COR-L47 (cell line): Measurements from ENCODE around the gene GALNT9.

Source experiments
- DNase-seq: peaks from one replicate; lab custom pipeline; 2025; lab: John Stamatoyannopoulos, UW

Gene GALNT9

DNA sequence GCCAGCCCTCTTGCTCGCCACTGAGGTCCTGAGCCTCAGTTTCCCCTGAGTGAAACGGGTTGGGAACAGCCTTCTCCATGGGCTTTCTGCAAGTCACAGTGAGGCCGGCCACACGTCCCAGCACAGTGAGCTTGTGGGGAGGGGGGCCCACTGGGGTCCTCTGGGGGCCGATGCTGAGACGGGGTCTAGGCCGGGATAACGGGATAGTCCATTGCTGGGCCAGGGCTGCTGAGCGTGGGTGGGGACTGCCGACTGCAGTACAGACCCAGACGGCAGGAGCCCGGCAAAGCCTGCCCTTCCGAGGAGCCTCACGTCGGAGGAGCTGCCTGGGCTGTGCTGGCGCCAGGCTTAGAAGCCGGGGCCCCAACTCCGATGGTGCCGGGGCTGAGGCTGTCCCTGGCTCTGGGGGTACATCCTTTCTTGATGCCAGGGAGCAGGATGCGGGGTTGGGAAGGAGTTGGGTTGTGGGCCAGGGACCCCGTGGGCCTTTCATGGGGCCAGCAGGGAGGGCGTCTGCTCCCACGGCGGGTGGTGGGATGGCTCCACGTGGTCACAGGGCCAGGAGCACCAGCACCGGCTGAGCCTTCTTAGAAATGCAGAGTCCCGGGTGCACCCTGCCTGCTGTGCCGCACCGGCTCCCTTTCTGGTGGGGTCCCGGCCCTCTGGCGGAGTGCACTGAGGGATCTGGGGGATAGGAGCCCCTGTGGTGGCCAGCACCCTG lies 160.9 kb downstream of the GALNT9 start:
- DNase-seq: no peak

- DNase-seq: no peak
Observed at GRCh38 chr12:132167611-132168310, 161.6 kb downstream of the GALNT9 start.

- DNase-seq: no peak
Observed at GRCh38 chr12:132166801-132167591, 162.4 kb downstream of the GALNT9 start.

DNA sequence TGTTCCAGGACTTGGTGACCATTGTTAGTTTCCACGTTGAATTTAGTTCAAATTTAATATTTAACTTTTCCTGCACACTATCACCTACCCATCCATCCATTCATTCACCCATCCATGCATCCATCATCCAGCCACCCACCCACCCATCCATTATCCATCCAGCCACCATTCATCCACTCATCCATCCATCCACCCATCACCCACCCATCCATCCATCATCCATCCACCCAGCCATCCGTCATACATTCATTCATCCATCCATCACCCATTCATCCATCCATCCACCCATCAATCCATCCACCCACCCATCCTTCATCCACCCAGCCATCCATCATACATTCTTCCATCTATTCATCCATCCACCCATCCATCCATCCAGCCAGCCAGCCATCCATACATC lies 163.3 kb downstream of the GALNT9 start:
- no peak for DNase-seq

DNA sequence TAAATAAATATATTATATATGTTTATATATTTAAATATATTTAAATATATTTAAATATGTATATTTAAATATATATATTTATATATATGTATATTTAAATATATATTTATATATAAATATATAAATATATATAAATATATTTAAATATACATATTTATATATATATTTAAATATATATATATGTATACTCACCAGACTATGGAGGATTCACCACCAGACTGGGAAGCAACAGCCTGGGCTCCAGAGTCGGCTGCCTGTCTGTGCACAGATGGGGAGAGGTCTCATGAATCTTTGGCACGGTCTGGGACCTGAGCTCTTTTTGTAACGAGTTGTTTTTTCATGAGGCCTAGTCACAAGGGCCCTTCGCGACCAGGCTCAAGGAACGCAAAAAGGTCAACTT lies 163.8 kb downstream of the GALNT9 start:
- DNase-seq: no peak

DNA sequence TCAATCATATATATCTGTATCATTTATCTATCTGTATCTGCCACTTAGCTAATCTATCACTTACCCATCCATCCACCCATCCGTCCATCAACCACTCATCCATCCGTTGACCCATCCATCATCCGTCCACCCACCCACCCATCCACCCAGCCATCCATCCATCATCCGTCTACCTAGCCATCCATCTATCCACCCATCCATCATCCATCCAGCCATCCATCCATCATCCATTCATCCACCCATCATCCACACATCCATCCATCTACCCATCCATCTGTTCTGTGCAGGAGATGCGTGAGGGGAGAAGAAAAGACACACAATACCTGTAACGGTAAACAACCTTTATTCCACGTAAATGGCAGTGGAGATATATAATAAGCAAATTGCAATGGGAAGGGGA lies 165.0 kb downstream of the GALNT9 start:
- no peak for DNase-seq

- DNase-seq: no peak
Observed at GRCh38 chr12:132163911-132164288, 165.5 kb downstream of the GALNT9 start.

- DNase-seq: no peak
Observed at GRCh38 chr12:132163041-132163910, 166.1 kb downstream of the GALNT9 start.

DNA sequence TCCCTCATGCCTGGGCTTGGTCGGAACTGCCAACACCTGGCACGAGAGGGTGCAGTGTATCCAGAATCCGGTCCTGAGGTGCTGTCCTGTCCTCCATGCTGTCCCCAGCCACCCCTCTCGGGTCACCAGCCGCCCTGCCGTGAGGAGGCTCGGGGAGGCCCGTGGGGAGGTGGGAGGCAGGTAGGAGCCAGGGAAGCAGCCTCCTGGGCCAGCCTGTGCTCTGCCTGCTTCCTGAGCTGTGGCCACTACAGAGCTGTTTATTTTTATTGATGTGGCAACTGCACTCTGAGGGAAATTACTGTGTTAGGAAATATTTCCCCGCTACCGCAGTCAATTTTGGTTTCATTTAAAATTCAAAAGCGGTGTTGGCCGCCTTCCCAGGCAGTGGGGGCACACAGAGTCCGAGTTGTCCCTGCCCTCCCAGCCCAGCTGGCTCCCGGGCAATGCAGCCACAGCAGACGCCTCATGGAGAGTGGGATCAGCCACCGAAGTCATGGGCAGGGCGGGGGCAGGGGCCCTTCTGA lies 166.8 kb downstream of the GALNT9 start:
- peak; percentile 22 for DNase-seq

- no peak for DNase-seq
Observed at GRCh38 chr12:132161796-132162507, 167.4 kb downstream of the GALNT9 start.

DNA sequence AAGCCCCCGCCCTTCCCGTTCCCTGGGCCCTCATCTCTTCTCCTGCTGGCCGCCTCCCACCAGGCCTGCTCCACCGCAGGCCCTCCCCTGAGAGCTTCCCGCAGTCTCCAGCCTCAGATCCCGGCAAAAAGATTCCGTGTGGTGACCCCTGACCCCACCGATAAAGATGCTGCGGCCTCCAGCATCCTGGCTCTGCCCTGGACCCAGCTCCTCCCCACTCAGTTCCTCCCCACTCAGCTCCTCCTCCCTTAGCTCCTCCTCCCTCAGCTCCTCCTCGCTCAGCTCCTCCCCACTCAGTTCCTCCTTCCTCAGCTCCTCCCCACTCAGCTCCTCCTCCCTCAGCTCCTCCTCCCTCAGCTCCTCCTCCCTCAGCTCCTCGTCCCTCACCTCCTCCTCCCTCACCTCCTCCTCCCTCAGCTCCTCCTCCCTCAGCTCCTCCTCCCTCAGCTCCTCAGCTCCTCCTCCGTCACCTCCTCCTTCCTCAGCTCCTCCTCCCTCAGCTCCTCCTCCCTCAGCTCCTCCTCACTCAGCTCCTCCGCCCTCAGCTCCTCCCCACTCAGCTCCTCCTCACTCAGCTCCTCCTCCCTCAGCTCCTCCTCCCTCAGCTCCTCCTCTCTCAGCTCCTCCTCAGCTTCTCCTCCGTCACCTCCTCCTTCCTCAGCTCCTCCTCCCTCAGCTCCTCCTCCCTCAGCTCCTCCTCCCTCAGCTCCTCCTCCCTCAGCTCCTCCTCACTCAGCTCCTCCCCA lies 168.2 kb downstream of the GALNT9 start:
- DNase-seq: no peak

GRCh38 chr12:132160601-132161035 lies 168.8 kb downstream of the GALNT9 start:
- DNase-seq: no peak

- DNase-seq: no peak
Observed at GRCh38 chr12:132160016-132160415, 169.4 kb downstream of the GALNT9 start.

DNA sequence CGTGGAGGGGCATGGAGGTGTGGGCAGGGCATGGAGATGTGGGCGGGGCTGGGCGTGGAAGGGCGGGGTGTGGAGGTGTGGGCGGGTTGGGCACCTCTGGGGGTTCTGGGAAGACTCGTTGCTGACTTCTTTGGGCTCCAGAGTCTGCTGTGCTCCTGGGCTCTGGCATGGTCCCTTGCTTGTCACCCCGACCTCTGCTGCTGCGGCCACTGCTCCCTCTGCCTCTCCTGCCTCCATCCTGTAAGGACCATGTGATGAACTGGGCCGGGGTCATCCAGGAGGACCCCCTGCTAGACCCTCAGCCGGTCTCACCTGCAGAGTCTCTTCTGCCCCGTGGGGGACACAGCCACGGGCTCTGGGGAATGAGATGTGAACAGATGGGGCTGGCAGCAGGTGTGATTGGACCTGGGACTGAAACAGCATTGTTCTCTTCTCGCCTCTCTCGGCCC lies 169.8 kb downstream of the GALNT9 start:
- DNase-seq: no peak

DNA sequence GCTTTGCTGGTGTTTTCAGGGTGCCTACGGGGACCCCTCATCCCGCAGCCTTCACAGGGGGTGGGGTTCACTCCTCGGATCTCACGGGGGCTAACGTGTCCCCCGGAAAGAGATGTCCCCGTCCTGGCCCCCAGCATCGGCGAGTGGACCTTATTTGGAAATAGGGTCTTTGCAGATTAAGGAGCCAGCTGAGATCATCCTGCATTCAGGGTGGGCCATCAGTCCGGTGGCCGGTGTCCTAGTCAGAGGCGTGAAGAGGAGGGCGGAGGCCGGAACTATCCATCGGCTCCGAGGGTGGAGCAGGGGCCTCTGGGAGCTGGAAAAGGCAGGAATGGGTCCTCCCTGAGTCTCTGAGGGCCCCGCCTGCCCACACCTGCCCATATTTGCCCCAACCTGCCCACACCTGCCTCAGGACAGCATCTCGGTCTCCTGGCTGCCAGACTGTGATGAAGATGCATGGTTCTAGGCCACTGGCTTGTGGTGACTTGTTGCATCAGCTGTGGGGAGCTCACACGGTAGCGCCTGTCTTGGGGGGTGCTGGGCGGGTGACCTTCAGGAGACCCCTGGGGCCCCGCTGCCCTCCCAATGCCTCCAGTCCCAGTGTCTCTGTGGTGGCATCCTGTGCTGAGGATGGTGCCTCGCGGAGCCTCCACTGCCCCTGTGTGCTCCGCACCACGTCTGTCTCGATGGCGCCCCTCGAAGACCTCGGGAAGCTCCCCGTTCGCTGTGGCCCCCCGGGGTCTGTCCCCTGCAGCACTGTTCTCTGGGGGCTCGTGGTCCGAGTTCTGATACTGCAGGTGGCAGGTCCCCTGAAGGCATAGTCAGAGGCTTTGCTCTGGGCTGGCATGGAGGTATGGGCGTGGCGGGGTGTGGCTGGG lies 170.5 kb downstream of the GALNT9 start:
- DNase-seq: no peak

DNA sequence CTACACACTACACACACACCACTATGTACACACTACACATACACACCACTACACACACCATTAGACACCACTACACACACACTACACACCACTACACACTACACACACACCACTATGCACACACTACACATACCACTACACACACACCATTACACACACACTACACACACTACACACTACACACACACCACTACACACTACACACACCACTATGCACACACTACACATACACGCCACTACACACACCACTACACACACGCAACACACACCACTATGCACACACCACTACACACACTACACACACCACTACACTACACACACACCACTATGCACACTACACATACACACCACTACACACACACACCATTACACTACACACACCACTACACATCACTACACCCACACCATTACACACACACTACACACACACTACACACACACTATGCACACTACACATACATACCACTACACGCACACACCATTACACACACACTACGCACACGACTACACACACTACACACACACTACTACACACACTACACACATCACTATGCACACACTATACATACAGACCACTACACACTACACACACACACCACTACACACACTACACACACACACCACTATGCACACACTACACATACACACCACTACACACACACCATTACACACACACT lies 171.5 kb downstream of the GALNT9 start:
- DNase-seq: no peak

- no peak for DNase-seq
Observed at GRCh38 chr12:132156573-132157325, 172.6 kb downstream of the GALNT9 start.
